GM18909 (cell line): ENCODE data around the gene TNNI2.
A peak's percentile ranks its signal among the peaks of the same experiment; 100 is the strongest.

Experiments
- ATAC-seq: cut with Tn5 transposase; IDR thresholded peaks from one replicate; pipeline ENCODE4 v1.9.1; 2021; ENCODE audit warnings: mild to moderate bottlenecking; ENCODE audit not compliant: unreplicated experiment, poor library complexity

Gene TNNI2

GRCh38 chr11:1844221-1845094, 5.7 kb downstream of the TNNI2 start:
- ATAC-seq, result no peak

GRCh38 chr11:1845095-1845429, 6.3 kb downstream of the TNNI2 start:
- no peak for ATAC-seq

GRCh38 chr11:1845561-1846452, 7.0 kb downstream of the TNNI2 start:
- no peak for ATAC-seq

- no peak for ATAC-seq
Measured at GRCh38 chr11:1846453-1846932, 7.7 kb downstream of the TNNI2 start.

- ATAC-seq, result no peak
Measured at GRCh38 chr11:1847006-1847735, 8.4 kb downstream of the TNNI2 start.

GRCh38 chr11:1847926-1848639, 9.3 kb downstream of the TNNI2 start:
- no peak for ATAC-seq

- no peak for ATAC-seq
Measured at GRCh38 chr11:1848640-1849430, 10.1 kb downstream of the TNNI2 start.

- no peak for ATAC-seq
Measured at GRCh38 chr11:1851468-1852180, 12.8 kb downstream of the TNNI2 start.

GRCh38 chr11:1852271-1852876, 13.6 kb downstream of the TNNI2 start:
- peak; percentile 2 for ATAC-seq

- peak; percentile 52 for ATAC-seq
Measured at GRCh38 chr11:1852877-1853276, 14.1 kb downstream of the TNNI2 start, which contains the start of gene LSP1. TSS of gene LSP1 (plus strand) at chr11:1853084. CDS start at chr11:1853145, 61 bp downstream.

GRCh38 chr11:1853376-1854131, 14.8 kb downstream of the TNNI2 start:
- ATAC-seq, result no peak

GRCh38 chr11:1854132-1854948, 15.6 kb downstream of the TNNI2 start:
- ATAC-seq, result peak; percentile 32

GRCh38 chr11:1854949-1855885, 16.4 kb downstream of the TNNI2 start:
- peak; percentile 39 for ATAC-seq

- no peak for ATAC-seq
Measured at GRCh38 chr11:1855886-1856265, 17.1 kb downstream of the TNNI2 start.

- ATAC-seq, result no peak
Measured at GRCh38 chr11:1856306-1857005, 17.7 kb downstream of the TNNI2 start.
